Prostate gland (tissue), 2 donors: ENCODE measurements around the gene KIF9. TPM values are rescaled to one million over a fixed set of nuclear protein-coding genes. Genes with fewer than 3 reads are reported as not detected.

ENCODE experiments used
- DNase-seq: peaks from one replicate; pipeline ENCODE4 v3.0.0-alpha.2; 2019; ENCODE audit warnings: low spot score
- H3K27ac ChIP-seq, 2 donors: fragments of 200-600 bp; sonication (generic); 2 replicates each; pipeline ENCODE4 v1.5.1; 2017 to 2019
- H3K27me3 ChIP-seq: fragments of 200-600 bp; sonication (generic); replicated peaks from 2 replicates; pipeline ENCODE4 v1.5.1; 2019; ENCODE audit not compliant: insufficient read depth
- H3K36me3 ChIP-seq, 2 donors: fragments of 200-600 bp; sonication (generic); 1 replicate in 1 of 2; 2 replicates in 1 of 2; pipeline versions ENCODE4 v1.5.1 to v1.8.1; 2017 to 2019
- H3K4me1 ChIP-seq: fragments of 200-600 bp; sonication (generic); replicated peaks from 2 replicates; pipeline ENCODE4 v1.5.1; 2019
- H3K4me3 ChIP-seq, 2 donors: fragments of 200-600 bp; sonication (generic); 2 replicates each; pipeline ENCODE4 v1.5.1; 2017 to 2019
- H3K9me3 ChIP-seq: fragments of 200-600 bp; sonication (generic); 2 replicates; pipeline ENCODE4 v1.5.1; 2017
- CTCF ChIP-seq, 4 experiments: fragments of 200-600 bp in 2 of 4; fragments of 450-650 bp in 2 of 4; sonication (generic) in 2 of 4; IDR thresholded peaks; 1 replicate in 3 of 4; 2 replicates in 1 of 4; pipeline ENCODE4 v1.5.1; 2016 to 2019; ENCODE audit warnings: antibody characterized with exemption in 4 of 4, mild to moderate bottlenecking in 2 of 4, moderate library complexity in 2 of 4
- POLR2A ChIP-seq: fragments of 450-650 bp; IDR thresholded peaks from one replicate; pipeline ENCODE4 v1.6.1; 2016; ENCODE audit warnings: antibody characterized with exemption, mild to moderate bottlenecking
- POLR2AphosphoS5 ChIP-seq: sonication (generic); formaldehyde crosslinking; IDR thresholded peaks from one replicate; pipeline ENCODE4 v1.6.1; 2017; ENCODE audit warnings: antibody characterized with exemption
- WGBS: methylation state at CpG from one replicate; pipeline ENCODE4 v1.1.5; 2018; 5-methylcytosine and 5-hydroxymethylcytosine counted together
- intact Hi-C: fragments of 100-400 bp; cut with DNase I; formaldehyde crosslinking; loops from one replicate; pipeline ENCODE4 v1.14.2; 2022
- total RNA-seq, 2 donors: library from RNA; depleted of rRNA; stranded (reverse); fragments of >200 nt; gene quantifications; one replicate each; pipeline ENCODE4 v1.1.0, GENCODE V29; 2016

KIF9 gene
- total RNA-seq, 2 donors from 2014 or later, result 14.3 to 17.5 TPM

GRCh38 chr3:47202542-47202941 is 80.1 kb downstream of the KIF9 start:
- H3K27me3 ChIP-seq, result no peaks in the 10 kb centered on the region
- H3K27ac ChIP-seq, result no peak overlapping the region
- no peaks in the 10 kb centered on the region for H3K4me1 ChIP-seq
- no peaks in the 10 kb centered on the region for H3K36me3 ChIP-seq
- no peak for TF ChIP-seq POLR2A
- TF ChIP-seq POLR2AphosphoS5, result no peak
- TF ChIP-seq CTCF (IDR thresholded peaks at IDR 0.05), result no peak
- intact Hi-C loops, result no loop called here
- no peak overlapping the region for H3K4me3 ChIP-seq
- WGBS, result 96% methylated on average over 3 of the region's 3 CpGs
- H3K9me3 ChIP-seq, result no peaks in the 10 kb centered on the region
- DNase-seq, result no peak

GRCh38 chr3:47197287-47197686 is 85.3 kb downstream of the KIF9 start:
- Histone ChIP-seq H3K9me3 (no peaks in the 10 kb centered on the region), H3K27me3 (no peaks in the 10 kb centered on the region), H3K4me1 (no peaks in the 10 kb centered on the region), H3K27ac (no peak overlapping the region), H3K4me3 (no peak overlapping the region), H3K36me3 (no peaks in the 10 kb centered on the region)
- no peak for DNase-seq
- intact Hi-C loops, result no loop called here
- TF ChIP-seq CTCF (IDR thresholded peaks at IDR 0.05), result no peak
- TF ChIP-seq POLR2A, result no peak
- TF ChIP-seq POLR2AphosphoS5, result no peak
- WGBS, result 60% methylated on average over 3 of the region's 3 CpGs

GRCh38 chr3:47194994-47195393 is 87.6 kb downstream of the KIF9 start:
- 94% methylated on average over 2 of the region's 2 CpGs for WGBS
- Histone ChIP-seq H3K4me1 (no peaks in the 10 kb centered on the region), H3K9me3 (no peaks in the 10 kb centered on the region), H3K36me3 (no peaks in the 10 kb centered on the region), H3K27ac (no peak overlapping the region), H3K4me3 (no peak overlapping the region), H3K27me3 (no peaks in the 10 kb centered on the region)
- intact Hi-C loops, result no loop called here
- DNase-seq, result no peak
- TF ChIP-seq POLR2AphosphoS5 (no peak), POLR2A (no peak), CTCF (IDR thresholded peaks at IDR 0.05) (no peak)

- intact Hi-C loops, result no loop called here
- no peaks in the 10 kb centered on the region for H3K9me3 ChIP-seq
Observed at GRCh38 chr3:47193871-47194859, 88.4 kb downstream of the KIF9 start.

More at GRCh38 chr3:47193871-47194859, 88.4 kb downstream of the KIF9 start:
- TF ChIP-seq POLR2AphosphoS5 (no peak), CTCF (IDR thresholded peaks at IDR 0.05) (no peak), POLR2A (no peak)
- H3K4me1 ChIP-seq, result no peaks in the 10 kb centered on the region
- H3K36me3 ChIP-seq, result no peaks in the 10 kb centered on the region
- no peak for DNase-seq
- no peaks in the 10 kb centered on the region for H3K27me3 ChIP-seq
- 95% methylated on average over 4 of the region's 4 CpGs for WGBS
- H3K27ac ChIP-seq, result no peak overlapping the region
- no peak overlapping the region for H3K4me3 ChIP-seq
